ENCODE results near the gene CCL26.
"Not testable (repeated sequence)": the region's sequence is repeated elsewhere in the genome, so short reads cannot be mapped to it uniquely, and the experiment has no call there.

- TF ChIP-seq POLR2A (IDR thresholded peaks at IDR 0.05) = not testable (repeated sequence)
- TF ChIP-seq, protein P1, sequence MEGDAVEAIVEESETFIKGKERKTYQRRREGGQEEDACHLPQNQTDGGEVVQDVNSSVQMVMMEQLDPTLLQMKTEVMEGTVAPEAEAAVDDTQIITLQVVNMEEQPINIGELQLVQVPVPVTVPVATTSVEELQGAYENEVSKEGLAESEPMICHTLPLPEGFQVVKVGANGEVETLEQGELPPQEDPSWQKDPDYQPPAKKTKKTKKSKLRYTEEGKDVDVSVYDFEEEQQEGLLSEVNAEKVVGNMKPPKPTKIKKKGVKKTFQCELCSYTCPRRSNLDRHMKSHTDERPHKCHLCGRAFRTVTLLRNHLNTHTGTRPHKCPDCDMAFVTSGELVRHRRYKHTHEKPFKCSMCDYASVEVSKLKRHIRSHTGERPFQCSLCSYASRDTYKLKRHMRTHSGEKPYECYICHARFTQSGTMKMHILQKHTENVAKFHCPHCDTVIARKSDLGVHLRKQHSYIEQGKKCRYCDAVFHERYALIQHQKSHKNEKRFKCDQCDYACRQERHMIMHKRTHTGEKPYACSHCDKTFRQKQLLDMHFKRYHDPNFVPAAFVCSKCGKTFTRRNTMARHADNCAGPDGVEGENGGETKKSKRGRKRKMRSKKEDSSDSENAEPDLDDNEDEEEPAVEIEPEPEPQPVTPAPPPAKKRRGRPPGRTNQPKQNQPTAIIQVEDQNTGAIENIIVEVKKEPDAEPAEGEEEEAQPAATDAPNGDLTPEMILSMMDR (IDR thresholded peaks at IDR 0.05) = not testable (repeated sequence)
Measured at GRCh38 chr7:75780647-75781273, 8.7 kb upstream of the CCL26 start.

Measured in uterus (tissue), 2 donors.